Bronchial epithelial cell (primary cell): ENCODE measurements around the gene GPRC5A. TPM values are rescaled to one million over a fixed set of nuclear protein-coding genes. Genes with fewer than 3 reads are reported as not detected.
A peak's percentile ranks its signal among the peaks of the same experiment; 100 is the strongest.

Experiments
- DNase-seq: peaks from one replicate; pipeline ENCODE4 v3.0.0-alpha.2; 2010; ENCODE audit warnings: low read depth
- FAIRE-seq: peaks from 2 replicates; lab custom pipeline; 2011; peaks lifted over from hg19 to GRCh38; lab: Jason Lieb, UNC
- H3K27me3 ChIP-seq: 2 replicates; pipeline ENCODE4 v1.5.1; 2011; ENCODE audit warnings: low read length; ENCODE audit not compliant: control insufficient read depth, insufficient read depth
- H3K36me3 ChIP-seq: 2 replicates; pipeline ENCODE4 v1.5.1; 2011; ENCODE audit warnings: low read length; ENCODE audit not compliant: control insufficient read depth, insufficient read depth
- H3K4me3 ChIP-seq: 2 replicates; pipeline ENCODE4 v1.5.1; 2011; ENCODE audit warnings: mild to moderate bottlenecking, low read depth, low read length, control low read depth
- CTCF ChIP-seq: IDR thresholded peaks from 2 replicates; pipeline ENCODE4 v1.5.1; 2011; ENCODE audit warnings: mild to moderate bottlenecking, moderate library complexity, low read length, control low read depth, inconsistent platforms; ENCODE audit not compliant: insufficient read depth, severe bottlenecking
- total RNA-seq: library from RNA; depleted of rRNA; stranded (reverse); fragments of >200 nt; gene quantifications from 2 replicates; pipeline ENCODE4 v1.2.1, GENCODE V29; 2014

GPRC5A gene
- total RNA-seq, 1 donor from 2014 or later: 16.1 TPM

DNA sequence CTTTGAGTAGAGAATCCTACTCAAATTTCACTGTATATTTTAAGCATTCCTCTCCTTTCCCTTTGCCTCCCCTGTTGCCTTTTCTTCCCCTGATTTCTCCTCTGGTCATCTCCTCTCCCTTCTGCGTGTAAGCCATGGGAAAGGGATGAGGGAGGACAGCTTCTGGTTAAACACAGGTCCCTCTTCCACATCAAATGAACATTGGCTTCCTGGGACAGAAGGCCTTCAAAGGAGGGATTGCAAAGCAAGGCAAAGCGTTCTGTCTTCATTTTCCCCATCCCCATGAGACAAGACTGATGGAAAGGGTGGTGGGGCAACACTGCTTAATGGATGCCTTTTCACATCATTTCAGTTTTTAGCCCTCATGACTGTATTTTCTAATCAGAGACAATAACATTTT is 26.2 kb downstream of the GPRC5A start:
- DNase-seq (no peak), FAIRE-seq (no peak)
- peaks cover 11% of the 10 kb centered on the region for H3K36me3 ChIP-seq
- H3K27me3 ChIP-seq: no peaks in the 10 kb centered on the region
- no peak overlapping the region for H3K4me3 ChIP-seq
- no peak for TF ChIP-seq CTCF

DNA sequence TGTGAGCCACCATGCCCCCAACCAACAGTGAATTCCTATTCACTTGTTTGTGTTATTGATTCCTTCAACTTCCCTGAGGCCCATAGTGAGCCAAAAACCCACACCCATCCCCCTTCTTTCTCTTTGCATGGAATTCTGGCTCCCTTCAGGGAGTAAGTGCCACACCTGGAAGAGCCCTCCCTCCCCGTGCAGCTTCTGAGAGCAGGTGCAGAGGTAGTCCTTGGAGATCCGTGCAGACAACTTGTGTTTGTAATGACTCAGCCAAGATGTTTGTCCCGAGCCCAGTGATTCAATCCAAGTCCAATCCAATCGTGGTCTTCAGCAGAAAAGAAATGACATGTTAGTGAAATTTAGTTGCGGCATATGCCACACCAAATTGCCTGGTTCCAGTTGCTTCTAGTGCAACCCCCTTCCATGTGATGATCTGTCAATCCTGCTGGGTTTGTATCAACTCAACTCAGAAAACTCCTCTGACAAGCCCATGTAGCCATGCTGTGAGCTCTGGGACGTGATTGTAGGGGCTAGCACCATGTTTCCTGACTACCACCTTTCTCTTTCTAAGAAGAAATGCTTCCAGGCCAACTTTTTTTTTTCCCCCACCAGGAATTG is 27.5 kb downstream of the GPRC5A start:
- no peak for DNase-seq
- peaks cover 1% of the 10 kb centered on the region for H3K36me3 ChIP-seq
- H3K4me3 ChIP-seq: no peak overlapping the region
- TF ChIP-seq CTCF: no peak
- no peaks in the 10 kb centered on the region for H3K27me3 ChIP-seq
- no peak for FAIRE-seq

DNA sequence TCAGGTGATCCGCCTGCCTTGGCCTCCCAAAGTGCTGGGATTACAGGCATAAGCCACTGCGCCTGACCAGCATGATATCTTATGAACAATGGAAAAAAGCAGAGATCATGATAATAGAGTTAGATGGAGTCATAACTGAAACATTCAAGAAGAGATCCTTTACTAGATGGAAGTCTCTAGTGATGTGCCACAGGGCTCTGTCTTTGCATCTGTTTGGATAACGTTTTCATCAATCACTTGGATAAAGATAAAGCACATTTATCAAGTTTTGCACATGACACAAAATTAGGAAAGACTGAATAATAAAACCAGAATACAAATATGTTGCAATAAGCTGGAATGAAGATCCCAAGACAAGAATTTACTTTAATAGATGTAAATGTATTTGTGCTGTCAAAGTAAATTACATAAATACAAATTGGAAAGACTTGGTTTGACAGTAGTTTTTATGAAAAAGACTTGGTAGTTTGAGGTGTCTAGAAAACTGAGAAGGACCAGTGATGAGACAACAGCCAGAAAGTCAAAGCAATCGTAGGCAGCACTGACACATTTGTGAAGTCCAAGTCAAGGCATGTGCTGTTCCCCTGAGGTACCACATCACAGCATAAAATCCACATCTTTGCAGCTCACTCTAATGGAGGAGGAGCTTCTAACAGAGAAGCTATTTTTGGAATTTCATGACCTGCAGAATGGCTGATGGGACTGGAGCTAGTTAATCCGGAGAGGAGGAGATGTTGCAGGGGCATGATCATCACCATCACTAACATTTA is 28.5 kb downstream of the GPRC5A start:
- TF ChIP-seq CTCF: no peak
- DNase-seq: no peak
- Histone ChIP-seq H3K36me3 (peaks cover 1% of the 10 kb centered on the region), H3K4me3 (no peak overlapping the region), H3K27me3 (no peaks in the 10 kb centered on the region)
- FAIRE-seq: no peak

DNA sequence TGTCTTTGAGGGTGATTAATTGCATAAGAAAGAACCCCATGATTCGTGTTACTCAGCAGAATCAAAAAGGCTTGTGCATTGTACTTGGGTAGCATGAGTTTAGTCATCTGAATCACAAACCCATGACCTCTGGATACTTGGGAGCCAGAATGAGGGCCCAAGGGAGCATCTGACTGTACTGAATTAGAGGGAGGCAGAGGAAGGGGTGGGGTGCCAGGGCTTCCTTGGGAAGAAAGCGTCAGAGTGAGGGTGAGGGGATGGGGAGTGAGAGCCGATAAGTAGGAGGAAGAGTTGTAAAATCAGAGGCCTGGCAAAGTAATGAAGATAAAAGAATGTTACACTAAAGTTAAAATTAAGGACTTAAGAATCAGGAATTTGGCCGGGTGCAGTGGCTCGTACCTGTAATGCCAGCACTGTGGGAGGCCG is 30.8 kb downstream of the GPRC5A start:
- TF ChIP-seq CTCF: no peak
- Histone ChIP-seq H3K27me3 (no peaks in the 10 kb centered on the region), H3K4me3 (no peak overlapping the region), H3K36me3 (no peaks in the 10 kb centered on the region)
- FAIRE-seq (no peak), DNase-seq (peak; percentile 42)

DNA sequence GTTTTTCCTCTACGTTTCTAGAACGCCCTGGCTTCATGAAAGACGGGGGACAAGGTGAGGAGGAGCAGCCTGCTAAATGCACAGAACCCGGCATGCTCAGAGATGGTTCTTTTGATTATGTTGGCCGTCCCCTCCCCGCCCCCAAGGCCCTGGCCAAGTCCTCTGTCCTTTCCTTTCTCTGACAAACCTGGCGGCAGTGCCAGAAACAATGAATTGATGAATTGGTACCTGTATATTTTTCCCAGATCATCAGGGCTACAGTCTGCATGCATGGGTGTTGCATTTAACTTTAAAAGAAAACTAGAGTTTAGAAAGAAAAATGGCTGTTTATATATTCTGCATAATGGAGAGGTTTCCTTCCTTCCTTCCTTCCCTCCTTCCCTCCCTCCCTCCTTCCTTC is 31.6 kb downstream of the GPRC5A start:
- no peak overlapping the region for H3K4me3 ChIP-seq
- DNase-seq (no peak), FAIRE-seq (no peak)
- H3K27me3 ChIP-seq: no peaks in the 10 kb centered on the region
- no peaks in the 10 kb centered on the region for H3K36me3 ChIP-seq
- no peak for TF ChIP-seq CTCF
